B cell (primary cell): ENCODE results near the gene LONRF2. TPM values are rescaled to one million over a fixed set of nuclear protein-coding genes. Genes with fewer than 3 reads are reported as not detected.

ENCODE experiments used
- ATAC-seq: fragments of 200-7000 bp; cut with Tn5 transposase; one replicate; pipeline ENCODE4 v1.10.0; 2021; ENCODE audit warnings: low read depth, mild to moderate bottlenecking, moderate number of reproducible peaks, moderate library complexity
- CTCF ChIA-PET: fragments of 350-600 bp; sonication (Branson Sonifier 250); formaldehyde crosslinking; loops from one replicate; lab custom pipeline; 2021; ENCODE audit warnings: antibody characterized with exemption, inconsistent platforms; lab: Charles Lee
- POLR2A ChIA-PET: fragments of 350-600 bp; sonication (Branson Sonifier 250); formaldehyde crosslinking; loops from one replicate; lab custom pipeline; 2021; ENCODE audit warnings: antibody characterized with exemption; lab: Charles Lee
- DNase-seq: peaks from one replicate; pipeline ENCODE4 v3.0.0; 2013
- H2AFZ ChIP-seq: 2 replicates; pipeline ENCODE4 v1.6.1; 2012; ENCODE audit warnings: mild to moderate bottlenecking, low read depth, low read length; ENCODE audit not compliant: insufficient read depth, poor library complexity, severe bottlenecking
- H3K27ac ChIP-seq, 2 donors: 1 replicate in 1 of 2; 2 replicates in 1 of 2; pipeline ENCODE4 v1.5.1; 2012 to 2013; ENCODE audit warnings: low read length in 2 of 2, mild to moderate bottlenecking in 2 of 2, moderate library complexity in 1 of 2
- H3K27me3 ChIP-seq, 4 experiments: fragments of 200-600 bp in 1 of 4; sonication (generic) in 1 of 4; replicated peaks in 1 of 4; 1 replicate in 2 of 4; 2 replicates in 2 of 4; pipeline versions ENCODE4 v1.6.1 to v1.7.0; 2013 to 2016; ENCODE audit warnings: low read length in 3 of 4, mild to moderate bottlenecking in 2 of 4, mixed read lengths in 1 of 4, moderate library complexity in 1 of 4; ENCODE audit not compliant: insufficient read depth in 4 of 4, control insufficient read depth in 3 of 4; ENCODE audit errors: control extremely low read depth in 1 of 4
- H3K36me3 ChIP-seq, 2 experiments: replicated peaks in 1 of 2; 1 replicate in 1 of 2; 2 replicates in 1 of 2; pipeline versions ENCODE4 v1.6.1 to v1.7.1; 2013; ENCODE audit warnings: low read length in 1 of 2; ENCODE audit not compliant: insufficient read depth in 2 of 2, control insufficient read depth in 1 of 2; ENCODE audit errors: control extremely low read depth in 1 of 2, extremely low read depth in 1 of 2
- H3K4me1 ChIP-seq, 2 donors: fragments of 200-600 bp in 1 of 2; sonication (generic) in 1 of 2; 1 replicate in 1 of 2; 2 replicates in 1 of 2; pipeline versions ENCODE4 v1.5.1 to v1.6.1; 2013 to 2017; ENCODE audit warnings: low read length in 2 of 2; ENCODE audit not compliant: control insufficient read depth in 2 of 2, insufficient read depth in 2 of 2
- H3K4me2 ChIP-seq: replicated peaks from 2 replicates; pipeline ENCODE3; 2012; ENCODE audit warnings: mild to moderate bottlenecking, low read depth, low read length; ENCODE audit not compliant: poor library complexity, severe bottlenecking
- H3K4me3 ChIP-seq, 5 experiments: fragments of 200-600 bp in 1 of 5; sonication (generic) in 1 of 5; 1 replicate in 3 of 5; 2 replicates in 2 of 5; pipeline versions ENCODE4 v1.5.1 to v1.7.0; 2011 to 2016; ENCODE audit warnings: low read length in 4 of 5, mild to moderate bottlenecking in 4 of 5, low read depth in 2 of 5, control low read depth in 1 of 5, moderate library complexity in 1 of 5; ENCODE audit not compliant: insufficient read depth in 1 of 5; ENCODE audit errors: control extremely low read depth in 1 of 5, extremely low read depth in 1 of 5
- H3K79me2 ChIP-seq: fragments of 200-600 bp; sonication (generic); one replicate; pipeline ENCODE4 v1.6.0; 2016; ENCODE audit warnings: low read length; ENCODE audit not compliant: control insufficient read depth, insufficient read depth
- H3K9ac ChIP-seq: fragments of 200-600 bp; sonication (generic); 2 replicates; pipeline ENCODE4 v1.6.1; 2017; ENCODE audit warnings: mild to moderate bottlenecking, low read length, moderate library complexity
- H3K9me3 ChIP-seq, 3 donors: one replicate each; pipeline versions ENCODE4 v1.6.1 to v1.7.1; 2013; ENCODE audit warnings: low read length in 2 of 3; ENCODE audit not compliant: control insufficient read depth in 2 of 3, insufficient read depth in 1 of 3; ENCODE audit errors: control extremely low read depth in 1 of 3
- H4K20me1 ChIP-seq: 2 replicates; pipeline ENCODE4 v1.6.0; 2012; ENCODE audit warnings: mild to moderate bottlenecking, low read length; ENCODE audit not compliant: insufficient read depth, control insufficient read depth, poor library complexity, severe bottlenecking
- H3K27ac Mint-ChIP-seq: one replicate; pipeline ENCODE4 v1.8.0; 2021; ENCODE audit warnings: mixed read lengths
- H3K27me3 Mint-ChIP-seq: one replicate; pipeline ENCODE4 v1.8.0; 2021; ENCODE audit warnings: mixed read lengths
- H3K4me1 Mint-ChIP-seq: one replicate; pipeline ENCODE4 v1.8.0; 2021; ENCODE audit warnings: mixed read lengths
- H3K4me3 Mint-ChIP-seq: one replicate; pipeline ENCODE4 v1.8.0; 2021; ENCODE audit warnings: mixed read lengths
- H3K9me3 Mint-ChIP-seq: one replicate; pipeline ENCODE4 v1.8.0; 2022; ENCODE audit warnings: mixed read lengths; ENCODE audit not compliant: insufficient read depth
- EZH2 ChIP-seq: IDR thresholded peaks from 2 replicates; pipeline ENCODE4 v1.6.1; 2012; ENCODE audit warnings: borderline replicate concordance, low read depth, mild to moderate bottlenecking, moderate library complexity, low read length; ENCODE audit not compliant: insufficient read depth, poor library complexity, severe bottlenecking
- WGBS: methylation state at CpG from one replicate; pipeline ENCODE4 v1.1.5; 2013; ENCODE audit warnings: missing lambda C conversion rate; ENCODE audit not compliant: insufficient coverage; 5-methylcytosine and 5-hydroxymethylcytosine counted together
- intact Hi-C: fragments of 100-400 bp; cut with micrococcal nuclease; formaldehyde crosslinking; loops from one replicate; pipeline ENCODE4 v1.10.0; 2022
- polyA plus RNA-seq: library from polyadenylated mRNA; depleted of rRNA; stranded (reverse); fragments of >200 nt; gene quantifications from 2 replicates; pipeline ENCODE4 v1.2.3, GENCODE V29; 2012
- total RNA-seq, 2 donors: library from RNA; stranded (reverse); fragments of 120-200 nt in 1 of 2; gene quantifications; 1 replicate in 1 of 2; 2 replicates in 1 of 2; pipeline versions ENCODE4 v1.2.3 to v1.2.4, GENCODE V29; 2013 to 2022
- TF ChIP-seq, protein P1 (sequence below): fragments of 200-600 bp; IDR thresholded peaks from one replicate; pipeline ENCODE4 v1.8.0; 2022; ENCODE audit warnings: antibody characterized with exemption, mild to moderate bottlenecking

LONRF2 gene
- total and polyA plus RNA-seq, 2 donors (not counting 1 experiment from before 2014, with no cell fraction given): 0.32 TPM; not detected in 1

DNA sequence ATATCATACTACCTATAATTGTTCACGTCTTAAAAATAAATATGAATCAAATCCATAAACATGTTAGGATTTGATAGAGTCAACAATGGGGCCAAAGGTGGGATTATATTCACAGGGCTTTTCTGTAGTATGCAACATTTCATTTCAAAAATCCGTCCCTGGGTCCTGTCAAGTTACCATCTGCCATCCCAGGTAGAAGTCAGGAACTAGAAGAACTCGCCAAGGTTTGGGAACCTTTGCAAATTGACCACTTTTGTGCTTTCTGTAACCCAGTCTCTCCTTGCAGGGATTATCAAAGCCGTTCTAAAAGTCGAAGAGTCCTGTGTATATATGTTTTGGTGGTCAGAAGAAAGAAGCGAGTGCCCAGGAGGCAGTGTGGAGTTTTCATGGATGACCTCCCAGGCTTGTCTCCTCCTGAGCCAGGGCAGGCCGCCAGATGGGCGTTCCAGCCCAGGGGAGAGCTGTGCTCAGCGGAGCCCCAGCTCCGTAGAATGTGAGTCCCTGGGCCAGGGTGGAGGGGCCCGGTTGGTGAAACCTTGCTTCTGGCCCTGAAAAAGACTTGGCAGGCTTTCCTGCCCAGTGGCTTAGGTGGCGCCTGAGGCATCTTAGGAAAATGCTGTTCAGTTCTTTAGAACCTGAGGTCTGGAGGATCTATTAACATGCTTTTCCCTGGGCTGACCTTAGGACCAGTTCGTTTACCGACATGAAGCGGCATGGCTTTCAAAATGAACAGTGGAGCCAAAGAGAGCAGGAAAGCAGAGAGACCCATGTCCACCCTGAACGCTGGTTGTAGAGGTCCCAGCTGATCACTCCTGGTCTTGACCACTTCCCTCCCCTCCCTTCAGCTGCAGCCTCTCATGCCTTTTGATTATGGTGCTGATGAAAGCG is 69.2 kb downstream of the LONRF2 start:
- Mint-ChIP-seq H3K4me3 (no peak overlapping the region), H3K4me1 (peaks cover 37% of the 10 kb centered on the region), H3K9me3 (no peaks in the 10 kb centered on the region), H3K27me3 (peaks cover 8% of the 10 kb centered on the region), H3K27ac (no peak overlapping the region)
- Histone ChIP-seq H2AFZ (no peak overlapping the region), H4K20me1 (no peaks in the 10 kb centered on the region), H3K9ac (no peak overlapping the region), H3K4me1 (peaks cover 35% of the 10 kb centered on the region in 2 donors), H3K4me3 (no peak overlapping the region), H3K27me3 (peaks cover 0 to 5% (median 0%) of the 10 kb centered on the region in 4 experiments), H3K4me2 (no peak overlapping the region), H3K36me3 (no peaks in the 10 kb centered on the region), H3K79me2 (no peaks in the 10 kb centered on the region), H3K9me3 (peaks cover 0 to 17% (median 0%) of the 10 kb centered on the region in 3 donors), H3K27ac (no peak overlapping the region)
- intact Hi-C loops: loop anchor here (5.0 kb wide), 1 partner anchor 309 kb away; the partner anchor contains the start of gene PDCL3
- ChIA-PET CTCF (interaction anchor here (1.7 to 7.3 kb wide), 2 partner anchors 8 to 10 kb away, joined by 9 to 79 read pairs; no protein-coding TSS in a partner anchor), POLR2A (interaction anchor here (2.0 kb wide), 1 partner anchor 17 kb away, joined by 7 read pairs; no protein-coding TSS in a partner anchor)
- WGBS: 93% methylated on average over 14 of the region's 17 CpGs
- TF ChIP-seq, protein P1, sequence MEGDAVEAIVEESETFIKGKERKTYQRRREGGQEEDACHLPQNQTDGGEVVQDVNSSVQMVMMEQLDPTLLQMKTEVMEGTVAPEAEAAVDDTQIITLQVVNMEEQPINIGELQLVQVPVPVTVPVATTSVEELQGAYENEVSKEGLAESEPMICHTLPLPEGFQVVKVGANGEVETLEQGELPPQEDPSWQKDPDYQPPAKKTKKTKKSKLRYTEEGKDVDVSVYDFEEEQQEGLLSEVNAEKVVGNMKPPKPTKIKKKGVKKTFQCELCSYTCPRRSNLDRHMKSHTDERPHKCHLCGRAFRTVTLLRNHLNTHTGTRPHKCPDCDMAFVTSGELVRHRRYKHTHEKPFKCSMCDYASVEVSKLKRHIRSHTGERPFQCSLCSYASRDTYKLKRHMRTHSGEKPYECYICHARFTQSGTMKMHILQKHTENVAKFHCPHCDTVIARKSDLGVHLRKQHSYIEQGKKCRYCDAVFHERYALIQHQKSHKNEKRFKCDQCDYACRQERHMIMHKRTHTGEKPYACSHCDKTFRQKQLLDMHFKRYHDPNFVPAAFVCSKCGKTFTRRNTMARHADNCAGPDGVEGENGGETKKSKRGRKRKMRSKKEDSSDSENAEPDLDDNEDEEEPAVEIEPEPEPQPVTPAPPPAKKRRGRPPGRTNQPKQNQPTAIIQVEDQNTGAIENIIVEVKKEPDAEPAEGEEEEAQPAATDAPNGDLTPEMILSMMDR: no peak
- no peak for TF ChIP-seq EZH2
- no peak for DNase-seq
- ATAC-seq: no peak
